Stimulated activated CD4-positive, alpha-beta T cell treated with anti-CD3 and anti-CD28 coated beads, Interleukin-4, amount 100 ng/mL, for 48 hours (primary cell): Measurements from ENCODE around the gene BTBD7.

Source experiments
- DNase-seq, 2 donors: peaks; one replicate each; pipeline ENCODE4 v3.0.0-alpha.2; 2020; ENCODE audit warnings: low read depth in 2 of 2

Gene BTBD7

DNA sequence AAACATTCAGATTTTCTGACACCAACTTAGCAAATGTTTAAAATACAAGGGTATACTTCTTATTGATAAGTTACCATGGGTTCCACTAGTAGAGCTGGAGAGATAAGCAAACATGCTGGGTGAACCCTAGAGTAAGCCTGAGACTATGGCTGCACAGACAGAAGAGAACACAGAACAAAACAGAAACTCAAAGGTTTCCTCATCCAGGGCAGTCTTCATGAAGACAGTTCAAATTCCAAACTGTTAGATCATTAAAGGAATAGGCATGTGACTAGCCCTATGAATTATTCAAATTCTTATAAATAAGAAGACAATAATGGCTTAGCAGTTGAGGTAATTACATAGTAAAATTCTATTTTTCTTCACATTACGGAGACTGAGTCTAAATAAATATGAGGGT is 28.1 kb downstream of the BTBD7 start:
- DNase-seq: no peak

DNA sequence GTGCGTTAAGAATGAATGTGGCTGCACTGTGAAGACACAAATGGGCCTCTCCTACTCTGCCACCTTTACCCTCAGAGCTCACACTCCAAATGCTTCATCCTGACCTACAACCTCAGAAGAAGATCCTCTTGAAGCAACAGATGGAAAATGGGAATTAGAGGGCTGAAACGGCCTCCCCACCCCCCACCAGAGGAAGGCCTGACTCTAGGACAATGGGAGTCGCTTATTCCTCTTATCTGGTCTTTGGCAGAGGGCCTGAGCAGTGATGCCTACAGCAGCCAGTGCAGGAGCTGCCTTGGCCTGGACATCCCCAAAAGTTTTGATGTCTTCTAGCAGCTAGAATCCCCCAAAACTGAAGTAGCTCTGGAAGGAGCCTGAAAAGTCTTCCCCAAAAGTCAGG is 29.2 kb downstream of the BTBD7 start:
- no peak for DNase-seq

DNA sequence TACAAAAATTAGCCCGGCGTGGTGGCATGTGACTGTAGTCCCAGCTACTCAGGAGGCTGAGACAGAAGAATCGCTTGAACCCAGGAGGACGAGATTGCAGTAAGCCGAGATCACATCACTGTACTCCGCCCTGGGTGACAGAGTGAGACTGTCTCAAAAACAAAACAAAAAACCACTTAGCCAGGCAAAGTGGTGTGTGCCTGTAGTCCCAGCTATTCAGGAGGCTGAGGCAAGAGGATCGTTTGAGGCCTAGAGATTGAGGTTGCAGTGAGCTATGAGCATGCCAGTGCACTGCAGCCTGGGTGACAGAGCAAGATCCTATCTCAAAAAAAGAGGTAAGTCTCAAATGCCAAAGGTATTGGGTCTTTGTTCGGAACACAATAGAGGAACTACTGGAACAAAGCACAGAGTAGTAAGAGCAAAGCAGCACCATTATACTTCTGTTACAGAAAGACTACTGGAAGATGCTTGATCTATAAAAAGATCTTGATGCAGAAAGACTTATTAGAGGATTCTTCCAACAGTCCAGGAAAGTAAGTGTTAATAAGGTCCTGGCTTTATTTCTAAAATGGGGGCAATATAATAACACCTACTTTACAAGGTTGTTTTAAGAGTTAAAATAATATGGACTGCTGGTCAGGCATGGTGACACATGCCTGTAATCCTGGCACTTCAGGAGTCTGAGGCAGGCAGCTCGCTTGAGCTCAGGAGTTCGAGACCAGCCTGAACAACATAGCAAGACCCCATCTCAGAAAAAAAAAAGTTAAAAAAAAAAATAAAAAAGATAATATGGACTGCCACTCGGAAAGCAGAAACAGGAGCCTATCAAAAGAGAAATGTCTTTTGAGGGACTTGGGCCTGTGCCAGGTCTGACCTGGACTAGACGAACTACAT is 29.9 kb downstream of the BTBD7 start:
- DNase-seq: no peak

- no peak for DNase-seq
Measured at GRCh38 chr14:93301821-93302447, 30.9 kb downstream of the BTBD7 start.

DNA sequence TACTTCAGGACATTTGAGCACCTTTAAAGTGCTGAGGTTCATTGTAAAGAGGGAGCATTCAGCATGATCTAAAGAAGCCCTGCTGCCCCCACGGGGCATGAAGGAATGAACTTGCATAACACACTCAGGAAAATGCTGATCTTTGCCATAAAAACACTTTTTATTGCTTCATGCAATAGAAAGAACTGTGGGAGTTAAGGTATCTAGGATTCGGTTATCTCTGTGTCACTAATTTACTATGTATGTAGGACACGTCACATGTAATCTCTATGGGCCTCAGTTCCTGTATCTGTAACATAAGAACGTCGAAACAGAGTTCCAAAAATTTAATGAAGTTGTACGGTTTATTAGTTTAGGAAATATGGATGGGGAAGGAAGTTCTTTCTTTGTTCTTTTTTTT is 33.0 kb downstream of the BTBD7 start:
- DNase-seq: no peak

DNA sequence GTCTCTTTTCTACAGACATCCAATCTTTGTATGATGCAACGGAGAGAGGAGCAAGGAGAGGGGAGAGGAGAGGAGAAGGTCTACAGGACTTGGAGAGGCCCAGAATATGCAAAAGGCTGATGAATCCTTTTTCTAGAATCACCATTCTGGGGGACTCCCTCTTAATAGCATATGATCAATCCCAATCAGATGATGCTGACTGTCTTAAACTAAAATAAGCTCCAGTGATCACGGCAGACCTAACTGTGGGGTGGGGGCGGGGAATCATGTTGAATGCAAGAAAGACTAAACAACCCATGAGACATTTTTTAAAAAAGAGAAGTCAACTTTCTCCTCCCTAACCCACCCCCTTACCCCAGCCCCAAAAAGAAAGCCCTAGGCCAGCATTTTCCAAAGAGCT is 33.4 kb downstream of the BTBD7 start:
- no peak for DNase-seq

DNA sequence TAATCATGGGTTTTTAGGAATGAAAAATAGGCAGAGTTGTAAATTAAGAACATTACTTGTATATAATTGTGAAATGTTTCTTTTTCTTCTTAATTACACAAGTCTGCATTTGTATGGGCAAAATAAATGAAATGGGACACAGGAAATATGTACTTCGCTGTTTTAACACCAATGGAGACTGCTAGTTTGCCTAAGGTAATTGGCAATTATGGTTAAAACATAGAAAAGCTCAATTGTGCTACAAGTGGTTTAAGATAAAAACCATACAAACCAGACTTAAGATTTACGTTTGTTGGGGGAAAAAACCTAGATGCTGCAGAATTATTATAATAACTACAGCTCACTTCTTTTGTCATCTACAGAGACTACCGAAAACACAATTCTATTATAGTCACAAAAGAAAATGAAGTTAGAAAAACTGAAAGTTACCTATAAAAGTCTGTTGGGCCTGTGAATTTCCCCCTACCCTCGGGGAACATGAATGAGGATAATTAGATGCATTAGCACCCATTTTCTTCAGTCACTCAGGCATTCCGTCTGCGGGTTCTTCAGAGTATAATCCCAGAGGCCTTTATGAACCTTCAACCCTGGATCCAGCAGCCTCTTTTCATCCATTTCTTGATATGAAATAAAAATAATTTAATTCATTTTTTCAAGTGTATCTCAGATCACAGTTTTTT is 37.2 kb downstream of the BTBD7 start:
- DNase-seq: no peak

DNA sequence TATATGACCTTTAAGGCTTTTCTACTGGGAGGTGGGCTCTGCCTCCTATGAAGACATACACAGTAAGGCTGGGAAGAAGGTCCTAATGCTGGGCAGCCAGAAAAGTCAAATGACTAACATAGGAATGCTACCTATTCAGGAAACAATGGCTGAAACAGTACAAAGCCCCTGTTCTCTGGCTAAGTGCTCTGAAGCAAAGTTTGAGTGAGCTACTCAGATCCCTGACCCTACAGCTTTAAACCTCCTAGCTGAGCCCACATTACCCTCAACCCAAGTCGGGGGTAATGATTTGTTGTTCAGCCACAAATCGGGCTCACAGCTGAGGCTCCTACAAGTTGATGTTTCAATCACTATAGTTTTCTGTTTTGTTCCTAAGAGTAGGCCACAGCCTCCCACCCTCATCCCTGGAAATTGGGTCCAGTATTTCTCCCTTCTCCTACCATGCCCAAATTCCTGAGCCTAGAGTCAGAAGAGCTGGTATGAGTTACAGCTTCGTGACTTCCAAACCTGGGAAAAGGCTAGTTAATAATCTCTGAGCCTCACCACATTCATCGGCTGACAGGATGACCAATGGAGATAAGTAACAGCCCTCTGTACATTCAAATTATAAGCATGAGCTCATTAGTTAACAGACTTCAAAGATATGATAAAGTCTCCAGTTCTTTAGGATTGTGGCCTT is 46.5 kb downstream of the BTBD7 start:
- no peak for DNase-seq

GRCh38 chr14:93285044-93285443 is 47.8 kb downstream of the BTBD7 start:
- DNase-seq: no peak

DNA sequence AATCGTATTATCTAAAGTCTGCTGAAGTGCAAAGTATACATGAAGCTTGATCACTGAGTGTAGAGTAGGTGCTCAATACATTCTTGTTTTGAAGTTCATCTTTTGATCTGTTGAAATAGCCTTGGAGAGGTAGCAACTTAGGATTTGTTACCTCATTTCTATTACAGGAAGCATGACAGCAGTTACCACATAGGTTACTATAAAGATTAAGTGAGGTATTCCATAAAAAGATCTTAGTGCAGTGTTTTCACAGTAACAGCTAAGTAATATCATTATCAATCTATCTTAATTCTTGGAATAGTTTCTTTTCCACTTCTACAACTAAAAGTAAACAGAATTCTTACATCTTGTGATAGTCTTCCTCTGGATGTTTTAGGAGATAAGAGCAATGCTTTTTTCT is 50.9 kb downstream of the BTBD7 start:
- DNase-seq: no peak

DNA sequence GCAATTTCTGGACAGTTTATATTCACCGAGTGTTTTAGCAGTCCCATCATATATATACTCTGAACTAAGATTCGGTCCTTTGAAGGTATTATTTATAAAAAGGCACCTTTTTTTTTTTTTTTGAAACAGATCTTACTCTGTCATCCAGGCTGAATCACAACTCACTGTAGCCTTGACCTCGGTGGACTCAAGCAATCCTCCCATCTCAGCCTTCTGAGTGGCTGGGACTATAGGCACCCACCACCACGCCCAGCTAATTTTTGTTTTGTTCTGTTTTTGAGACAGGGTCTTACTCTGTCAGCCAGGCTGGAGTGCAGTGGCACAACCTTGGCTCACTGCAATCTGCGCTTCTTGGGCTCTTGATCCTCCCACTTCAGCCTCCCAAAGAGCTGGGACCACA is 52.1 kb downstream of the BTBD7 start:
- DNase-seq: no peak

- no peak for DNase-seq
Measured at GRCh38 chr14:93276031-93276716, 56.7 kb downstream of the BTBD7 start.

DNA sequence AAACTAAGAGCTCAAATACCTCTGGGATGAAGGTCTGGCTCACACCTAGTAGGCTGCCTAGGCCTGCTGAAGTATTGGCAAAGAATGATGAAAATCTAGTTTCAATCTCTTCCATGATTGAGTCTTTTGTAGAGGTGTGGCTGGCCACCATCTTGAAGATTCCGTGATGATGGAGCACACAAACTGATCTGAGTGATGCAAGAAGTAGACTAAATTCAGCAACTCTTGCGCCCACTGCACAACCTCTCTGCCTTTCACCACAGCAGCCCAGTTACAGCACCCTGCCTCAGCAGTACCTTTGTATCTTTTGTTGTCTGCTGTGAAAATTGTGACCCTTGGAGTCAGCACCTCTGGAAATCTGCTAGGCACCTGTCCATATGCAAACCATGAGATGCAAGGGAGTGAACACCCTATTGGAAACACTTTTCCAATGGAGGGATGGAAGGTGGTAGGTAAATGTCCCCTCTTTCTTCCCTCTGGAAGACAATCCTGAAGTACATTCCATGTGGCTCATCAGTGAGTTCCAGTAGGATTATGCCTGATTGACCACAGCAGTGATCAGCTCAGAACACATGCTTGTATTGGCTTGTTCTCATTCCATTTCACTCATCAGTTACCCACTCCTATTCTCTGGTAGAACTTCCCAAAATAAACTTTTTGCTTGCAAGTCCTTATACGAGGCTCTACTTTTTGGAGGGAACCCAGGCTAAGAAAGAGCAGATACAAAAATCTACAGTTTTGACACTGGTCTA is 58.6 kb downstream of the BTBD7 start:
- DNase-seq: no peak

- no peak for DNase-seq
Measured at GRCh38 chr14:93271111-93271510, 61.7 kb downstream of the BTBD7 start.

GRCh38 chr14:93269341-93270068 is 63.3 kb downstream of the BTBD7 start:
- no peak for DNase-seq

GRCh38 chr14:93268406-93268805 is 64.4 kb downstream of the BTBD7 start:
- no peak for DNase-seq

GRCh38 chr14:93267149-93267711 is 65.6 kb downstream of the BTBD7 start:
- no peak for DNase-seq

DNA sequence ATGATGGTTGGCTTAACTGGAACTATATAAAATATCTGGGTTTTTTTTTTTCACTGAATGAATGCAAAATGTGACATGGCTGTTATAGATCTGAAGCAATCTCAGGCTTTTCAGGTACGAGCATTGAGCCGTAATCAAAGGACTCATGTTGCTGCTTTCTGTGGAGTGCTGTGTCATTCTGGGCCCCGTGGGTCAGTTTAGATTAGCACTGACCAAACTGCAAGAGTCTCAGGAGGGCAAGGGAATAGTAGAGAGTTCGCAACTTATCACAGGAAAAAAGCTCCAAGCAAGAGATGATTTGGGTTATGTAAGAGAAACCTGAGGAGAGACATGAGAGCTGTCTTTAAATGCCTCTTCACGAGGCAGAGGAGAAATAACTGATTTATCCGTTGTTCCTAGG is 66.7 kb downstream of the BTBD7 start:
- no peak for DNase-seq

- DNase-seq: no peak
Measured at GRCh38 chr14:93263416-93263815, 69.4 kb downstream of the BTBD7 start.

GRCh38 chr14:93262446-93262845 is 70.4 kb downstream of the BTBD7 start:
- no peak for DNase-seq
